MM.1S (cell line): ENCODE results near the gene IL1RAPL1.

Experiments used
- DNase-seq: peaks from one replicate; pipeline ENCODE4 v3.0.0-alpha.2; 2015
- H2AFZ ChIP-seq: fragments of 300-600 bp; sonication (generic); 2 replicates; pipeline ENCODE4 v1.6.0; 2016; ENCODE audit warnings: antibody characterized with exemption, low read length
- H3F3A ChIP-seq: fragments of 300-600 bp; sonication (generic); 2 replicates; pipeline ENCODE4 v1.6.1; 2016; ENCODE audit warnings: mild to moderate bottlenecking, antibody characterized with exemption, low read length, moderate library complexity, mixed read lengths; ENCODE audit not compliant: insufficient read depth
- H3K27ac ChIP-seq: fragments of 300-600 bp; sonication (generic); 2 replicates; pipeline ENCODE4 v1.5.1; 2016; ENCODE audit warnings: mild to moderate bottlenecking, low read length
- H3K27me3 ChIP-seq: fragments of 300-600 bp; sonication (generic); replicated peaks from 2 replicates; pipeline ENCODE4 v1.6.0; 2016; ENCODE audit warnings: low read length; ENCODE audit not compliant: insufficient read depth
- H3K36me3 ChIP-seq: fragments of 300-600 bp; sonication (generic); replicated peaks from 2 replicates; pipeline ENCODE4 v1.6.1; 2016; ENCODE audit warnings: mild to moderate bottlenecking, low read length, mixed read lengths; ENCODE audit not compliant: insufficient read depth
- H3K4me1 ChIP-seq: fragments of 300-600 bp; sonication (generic); 2 replicates; pipeline ENCODE4 v1.6.1; 2016; ENCODE audit warnings: low read length, mixed read lengths
- H3K4me2 ChIP-seq: fragments of 300-600 bp; sonication (generic); 2 replicates; pipeline ENCODE4 v1.6.0; 2016; ENCODE audit warnings: low read depth, low read length
- H3K4me3 ChIP-seq: fragments of 300-600 bp; sonication (generic); 2 replicates; pipeline ENCODE4 v1.5.1; 2016; ENCODE audit warnings: low read length, mixed read lengths
- H3K79me2 ChIP-seq: fragments of 300-600 bp; sonication (generic); 2 replicates; pipeline ENCODE4 v1.6.1; 2016; ENCODE audit warnings: mixed run types, low read length, mixed read lengths
- H3K9ac ChIP-seq: fragments of 300-600 bp; sonication (generic); 2 replicates; pipeline ENCODE4 v1.6.1; 2016; ENCODE audit warnings: low read length, mixed read lengths
- H3K9me2 ChIP-seq: fragments of 300-600 bp; sonication (generic); replicated peaks from 2 replicates; pipeline ENCODE4 v1.6.1; 2016; ENCODE audit warnings: mild to moderate bottlenecking, low read length, mixed read lengths; ENCODE audit not compliant: insufficient read depth
- H3K9me3 ChIP-seq: fragments of 300-600 bp; sonication (generic); replicated peaks from 2 replicates; pipeline ENCODE4 v1.6.1; 2016; ENCODE audit warnings: mild to moderate bottlenecking, low read length, mixed read lengths; ENCODE audit not compliant: insufficient read depth
- H4K20me1 ChIP-seq: fragments of 300-600 bp; sonication (generic); 2 replicates; pipeline ENCODE4 v1.6.1; 2016; ENCODE audit warnings: mild to moderate bottlenecking, low read length, moderate library complexity, mixed read lengths; ENCODE audit not compliant: insufficient read depth
- EZH2 ChIP-seq: fragments of 300-600 bp; sonication (generic); optimal IDR thresholded peaks from 2 replicates; pipeline ENCODE3; 2017; ENCODE audit warnings: low read depth, mild to moderate bottlenecking, antibody characterized with exemption, low read length, mixed read lengths
- EZH2phosphoT487 ChIP-seq: fragments of 300-600 bp; sonication (generic); IDR thresholded peaks from 2 replicates; pipeline ENCODE4 v1.6.1; 2018; ENCODE audit warnings: antibody characterized with exemption, low read length
- TF ChIP-seq, protein P1 (sequence below): fragments of 300-600 bp; sonication (generic); IDR thresholded peaks from 2 replicates; pipeline ENCODE4 v1.5.1; 2016; ENCODE audit warnings: antibody characterized with exemption, low read length, mixed read lengths

The IL1RAPL1 gene

DNA sequence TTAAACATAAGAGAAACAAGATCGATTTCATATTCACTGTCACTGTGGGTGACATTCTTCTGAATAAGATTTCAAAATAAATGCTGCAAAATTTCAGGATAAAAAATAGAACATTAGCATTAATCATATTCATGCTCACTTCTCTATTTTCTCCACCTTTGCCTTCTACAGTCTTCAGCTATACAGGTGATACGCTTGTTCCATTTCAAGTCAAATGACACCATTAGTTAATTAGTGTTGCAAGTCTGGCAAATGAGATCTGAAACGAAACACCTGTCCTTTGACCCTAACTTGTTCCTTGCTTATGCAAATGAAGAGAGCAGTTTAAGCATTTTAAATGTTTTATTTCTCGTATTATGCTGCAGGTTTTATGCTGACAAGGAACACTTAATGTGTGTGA lies 960.6 kb downstream of the IL1RAPL1 start:
- Histone ChIP-seq H3K4me2 (no peak overlapping the region), H3K9me3 (no peaks in the 10 kb centered on the region), H3K36me3 (no peaks in the 10 kb centered on the region), H3K9me2 (no peaks in the 10 kb centered on the region), H3K79me2 (no peaks in the 10 kb centered on the region), H4K20me1 (no peaks in the 10 kb centered on the region), H3K27ac (no peak overlapping the region), H3K27me3 (no peaks in the 10 kb centered on the region), H3K4me3 (no peak overlapping the region), H3K9ac (no peak overlapping the region), H3K4me1 (no peaks in the 10 kb centered on the region), H3F3A (no peaks in the 10 kb centered on the region), H2AFZ (no peak overlapping the region)
- TF ChIP-seq EZH2 (no peak), EZH2phosphoT487 (no peak)
- TF ChIP-seq, protein P1, sequence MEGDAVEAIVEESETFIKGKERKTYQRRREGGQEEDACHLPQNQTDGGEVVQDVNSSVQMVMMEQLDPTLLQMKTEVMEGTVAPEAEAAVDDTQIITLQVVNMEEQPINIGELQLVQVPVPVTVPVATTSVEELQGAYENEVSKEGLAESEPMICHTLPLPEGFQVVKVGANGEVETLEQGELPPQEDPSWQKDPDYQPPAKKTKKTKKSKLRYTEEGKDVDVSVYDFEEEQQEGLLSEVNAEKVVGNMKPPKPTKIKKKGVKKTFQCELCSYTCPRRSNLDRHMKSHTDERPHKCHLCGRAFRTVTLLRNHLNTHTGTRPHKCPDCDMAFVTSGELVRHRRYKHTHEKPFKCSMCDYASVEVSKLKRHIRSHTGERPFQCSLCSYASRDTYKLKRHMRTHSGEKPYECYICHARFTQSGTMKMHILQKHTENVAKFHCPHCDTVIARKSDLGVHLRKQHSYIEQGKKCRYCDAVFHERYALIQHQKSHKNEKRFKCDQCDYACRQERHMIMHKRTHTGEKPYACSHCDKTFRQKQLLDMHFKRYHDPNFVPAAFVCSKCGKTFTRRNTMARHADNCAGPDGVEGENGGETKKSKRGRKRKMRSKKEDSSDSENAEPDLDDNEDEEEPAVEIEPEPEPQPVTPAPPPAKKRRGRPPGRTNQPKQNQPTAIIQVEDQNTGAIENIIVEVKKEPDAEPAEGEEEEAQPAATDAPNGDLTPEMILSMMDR: no peak
- no peak for DNase-seq

DNA sequence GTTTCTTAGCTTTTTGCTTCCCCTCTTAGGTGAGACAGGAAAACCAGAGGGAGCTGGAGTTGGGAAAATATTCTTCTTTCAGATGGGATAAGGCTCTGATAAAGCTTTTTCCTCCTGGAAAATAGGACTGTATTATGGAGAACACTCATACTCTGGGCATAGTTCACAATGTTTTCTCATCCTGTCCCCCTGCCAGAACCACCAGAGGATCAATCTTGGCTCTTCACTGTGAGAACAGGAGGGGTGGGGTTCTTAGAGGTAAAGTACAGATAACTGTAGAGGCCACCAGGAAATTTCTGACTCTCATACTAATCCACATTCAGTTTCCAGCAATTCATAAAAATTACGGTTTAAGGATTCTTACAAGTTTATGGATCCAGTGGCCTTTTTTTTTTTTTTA lies 966.3 kb downstream of the IL1RAPL1 start:
- no peaks in the 10 kb centered on the region for H4K20me1 ChIP-seq
- no peak for DNase-seq
- TF ChIP-seq, protein P1: no peak
- TF ChIP-seq EZH2: no peak
- no peak for TF ChIP-seq EZH2phosphoT487
- no peaks in the 10 kb centered on the region for H3K9me2 ChIP-seq
- H3K9me3 ChIP-seq: no peaks in the 10 kb centered on the region
- no peak overlapping the region for H2AFZ ChIP-seq
- H3K36me3 ChIP-seq: no peaks in the 10 kb centered on the region
- H3K9ac ChIP-seq: no peak overlapping the region
- no peaks in the 10 kb centered on the region for H3K27me3 ChIP-seq
- no peak overlapping the region for H3K27ac ChIP-seq
- no peak overlapping the region for H3K4me3 ChIP-seq
- no peaks in the 10 kb centered on the region for H3F3A ChIP-seq
- H3K79me2 ChIP-seq: no peaks in the 10 kb centered on the region
- no peaks in the 10 kb centered on the region for H3K4me1 ChIP-seq
- no peak overlapping the region for H3K4me2 ChIP-seq

DNA sequence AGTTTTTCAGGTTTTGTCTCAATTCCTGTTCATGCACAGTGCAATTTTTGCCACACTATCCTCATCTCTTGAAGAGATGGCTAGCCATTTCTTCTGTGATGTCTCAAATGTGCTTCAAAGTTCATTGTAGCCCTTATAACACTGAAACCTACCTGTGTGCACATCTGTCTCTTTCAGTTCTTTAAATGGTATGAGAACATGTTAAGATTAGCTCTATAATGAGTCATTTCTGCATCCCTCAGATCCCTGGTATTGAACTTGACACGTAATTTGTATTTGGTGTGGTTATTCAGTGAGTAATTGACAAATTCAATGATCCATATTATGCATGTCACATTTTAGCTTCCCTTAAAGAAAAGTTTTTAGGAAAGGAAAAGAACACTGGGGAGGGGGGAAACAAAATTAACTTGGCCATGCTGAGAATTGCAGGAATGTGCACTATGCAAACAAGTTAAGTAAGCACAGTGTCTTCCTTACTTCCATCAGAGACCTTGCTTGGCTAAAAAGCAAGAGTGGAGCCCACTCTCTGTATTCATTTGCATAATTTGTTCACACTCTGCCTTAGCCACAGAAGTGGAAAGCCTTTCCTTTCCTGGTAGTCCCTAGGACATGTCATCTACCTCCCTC lies 968.3 kb downstream of the IL1RAPL1 start:
- Histone ChIP-seq H3K9ac (no peak overlapping the region), H4K20me1 (no peaks in the 10 kb centered on the region), H3K36me3 (no peaks in the 10 kb centered on the region), H3K27me3 (no peaks in the 10 kb centered on the region), H3K79me2 (no peaks in the 10 kb centered on the region), H2AFZ (no peak overlapping the region), H3F3A (no peaks in the 10 kb centered on the region), H3K9me2 (no peaks in the 10 kb centered on the region), H3K4me3 (no peak overlapping the region), H3K4me1 (no peaks in the 10 kb centered on the region), H3K27ac (peak overlapping the region; percentile 23; the same call in 1 of the 2 replicates), H3K9me3 (no peaks in the 10 kb centered on the region), H3K4me2 (no peak overlapping the region)
- TF ChIP-seq EZH2 (no peak), EZH2phosphoT487 (no peak)
- TF ChIP-seq, protein P1: no peak
- no peak for DNase-seq
